K562 (cell line): ENCODE results near the gene EPB42. TPM values are rescaled to one million over a fixed set of nuclear protein-coding genes. Genes with fewer than 3 reads are reported as not detected.

Source experiments
- BMI1 ChIP-seq: fragments of 150-350 bp; IDR thresholded peaks from 2 replicates; pipeline ENCODE4 v1.6.1; 2014; ENCODE audit warnings: low read length
- CHD2 ChIP-seq: IDR thresholded peaks from 2 replicates; pipeline ENCODE4 v1.6.1; 2011; ENCODE audit warnings: low read depth, low read length
- ESRRA ChIP-seq: fragments of 450-650 bp; IDR thresholded peaks from 2 replicates; pipeline ENCODE4 v1.6.1; 2014; ENCODE audit warnings: low read depth, mild to moderate bottlenecking, moderate library complexity, borderline replicate concordance
- FOXJ3 ChIP-seq: sonication (generic); formaldehyde crosslinking; IDR thresholded peaks from 2 replicates; pipeline ENCODE4 v1.4.0; 2020; ENCODE audit warnings: mild to moderate bottlenecking, missing genetic modification reagents
- FUS ChIP-seq: fragments of 200-400 bp; formaldehyde crosslinking; optimal IDR thresholded peaks from 2 replicates; pipeline ENCODE3; 2017; ENCODE audit warnings: low read depth, low read length
- HNRNPL ChIP-seq: fragments of 200-400 bp; formaldehyde crosslinking; IDR thresholded peaks from 2 replicates; pipeline ENCODE4 v1.6.1; 2017; ENCODE audit warnings: low read depth, mild to moderate bottlenecking, low read length
- HNRNPLL ChIP-seq: fragments of 200-400 bp; formaldehyde crosslinking; IDR thresholded peaks from 2 replicates; pipeline ENCODE4 v1.6.1; 2017; ENCODE audit warnings: low read length, low read depth, mild to moderate bottlenecking; ENCODE audit not compliant: poor library complexity, severe bottlenecking
- JUN ChIP-seq, 2 experiments: sonication (generic) in 1 of 2; formaldehyde crosslinking in 1 of 2; IDR thresholded peaks; 2 replicates each; pipeline versions ENCODE4 v1.6.1 to v1.8.0; 2012 to 2022; ENCODE audit warnings: borderline replicate concordance in 2 of 2, mild to moderate bottlenecking in 2 of 2, improper control_type of control experiment in 1 of 2, low read depth in 1 of 2, low read length in 1 of 2, missing genetic modification reagents in 1 of 2
- LCOR ChIP-seq: sonication (generic); formaldehyde crosslinking; IDR thresholded peaks from 2 replicates; pipeline ENCODE4 v1.8.0; 2022; ENCODE audit warnings: mild to moderate bottlenecking, missing genetic modification reagents
- MEIS2 ChIP-seq: fragments of 450-650 bp; IDR thresholded peaks from 2 replicates; pipeline ENCODE4 v1.6.1; 2014; ENCODE audit warnings: mild to moderate bottlenecking; ENCODE audit not compliant: partially characterized antibody
- MTA1 ChIP-seq: fragments of 450-650 bp; IDR thresholded peaks from 2 replicates; pipeline ENCODE4 v1.6.1; 2017; ENCODE audit warnings: borderline replicate concordance
- NKRF ChIP-seq: fragments of 450-650 bp; IDR thresholded peaks from 2 replicates; pipeline ENCODE4 v1.6.1; 2016; ENCODE audit warnings: borderline replicate concordance
- PBX2 ChIP-seq, 2 experiments: IDR thresholded peaks in 1 of 2; conservative IDR thresholded peaks in 1 of 2; 2 replicates each; pipeline ENCODE4 v1.6.1; 2016; ENCODE audit warnings: low read depth in 2 of 2, mild to moderate bottlenecking in 1 of 2, missing compliant biosample characterization in 1 of 2, missing genetic modification characterization in 1 of 2, moderate library complexity in 1 of 2
- RFX1 ChIP-seq: fragments of 450-650 bp; IDR thresholded peaks from 2 replicates; pipeline ENCODE4 v1.6.1; 2016; ENCODE audit warnings: mild to moderate bottlenecking, moderate library complexity
- SMAD4 ChIP-seq: fragments of 250-450 bp; sonication (Bioruptor Pico); conservative IDR thresholded peaks from 2 replicates; pipeline ENCODE4 v1.8.0; 2021; ENCODE audit warnings: inconsistent platforms, mild to moderate bottlenecking, moderate library complexity
- SMARCA4 ChIP-seq: fragments of 450-650 bp; IDR thresholded peaks from 2 replicates; pipeline ENCODE4 v1.6.1; 2016
- SNAPC5 ChIP-seq: fragments of 250-450 bp; sonication (Bioruptor Pico); IDR thresholded peaks from 2 replicates; pipeline ENCODE4 v1.8.0; 2021; ENCODE audit warnings: moderate library complexity, mild to moderate bottlenecking, inconsistent platforms
- ZEB2 ChIP-seq: fragments of 450-650 bp; IDR thresholded peaks from 2 replicates; pipeline ENCODE4 v1.6.1; 2016
- polyA plus RNA-seq, 8 experiments: library from polyadenylated mRNA; depleted of rRNA in 4 of 8; stranded (reverse) in 5 of 8; unstranded in 3 of 8; fragments of >200 nt; fragmentation: Nextera tagmentation in 2 of 8; fragmentation: Illumina TruSeq in 1 of 8; extraction: Ambion mirVana in 2 of 8; extraction: Trizol in 1 of 8; gene quantifications; 2 replicates each; pipeline versions ENCODE4 v1.2.1 to v1.2.3, GENCODE V29; 2011 to 2014; ENCODE audit warnings: inconsistent platforms in 1 of 8, missing spikeins in 1 of 8
- total RNA-seq, 7 experiments: library from RNA; depleted of rRNA in 6 of 7; stranded (reverse); fragments of >200 nt in 6 of 7; fragmentation: Illumina TruSeq in 2 of 7; extraction: Trizol in 2 of 7; gene quantifications; 2 replicates each; pipeline versions ENCODE4 v1.2.1 to v1.2.3, GENCODE V29; 2011 to 2021; ENCODE audit warnings: low replicate concordance in 1 of 7
- TF ChIP-seq, protein P1 (sequence below): sonication (generic); formaldehyde crosslinking; IDR thresholded peaks from 2 replicates; pipeline ENCODE4 v1.8.1; 2023; ENCODE audit warnings: mild to moderate bottlenecking, missing genetic modification reagents
- TF ChIP-seq, protein P2 (sequence below): sonication (generic); formaldehyde crosslinking; IDR thresholded peaks from 2 replicates; pipeline ENCODE4 v1.8.0; 2022; ENCODE audit warnings: mild to moderate bottlenecking, missing genetic modification reagents

Gene EPB42
- total and polyA plus RNA-seq, 9 of the 15 experiments (the other 6 are each of a cell fraction or from before 2014, with no cell fraction given) = 0.38 to 2.3 (median 1.4) TPM

DNA sequence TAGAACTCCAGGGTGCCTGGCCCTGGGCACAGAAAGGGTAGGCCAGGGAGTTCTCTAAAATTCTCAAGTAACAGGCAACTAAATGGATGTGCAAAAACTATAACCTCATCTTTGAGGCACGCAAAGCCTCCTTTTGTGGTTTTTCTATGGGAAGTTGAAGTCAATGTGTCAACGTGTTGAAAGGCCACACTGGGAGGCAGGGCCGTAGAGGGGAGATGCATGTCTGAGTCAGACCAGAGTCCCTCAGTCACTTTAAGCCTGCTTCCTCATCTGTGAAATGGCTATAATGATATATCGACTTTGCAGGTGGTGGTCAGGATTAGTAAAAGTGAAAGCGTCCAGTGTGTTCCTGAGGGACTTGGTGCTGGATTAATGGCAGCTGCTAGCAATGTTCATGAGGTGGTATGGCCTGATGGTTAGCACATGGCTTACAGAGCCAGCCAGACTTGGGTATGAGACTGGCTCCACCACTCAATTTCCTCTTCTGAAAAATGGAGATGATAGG lies 28.9 kb upstream of the EPB42 start (continued):
- TF ChIP-seq, protein P1, sequence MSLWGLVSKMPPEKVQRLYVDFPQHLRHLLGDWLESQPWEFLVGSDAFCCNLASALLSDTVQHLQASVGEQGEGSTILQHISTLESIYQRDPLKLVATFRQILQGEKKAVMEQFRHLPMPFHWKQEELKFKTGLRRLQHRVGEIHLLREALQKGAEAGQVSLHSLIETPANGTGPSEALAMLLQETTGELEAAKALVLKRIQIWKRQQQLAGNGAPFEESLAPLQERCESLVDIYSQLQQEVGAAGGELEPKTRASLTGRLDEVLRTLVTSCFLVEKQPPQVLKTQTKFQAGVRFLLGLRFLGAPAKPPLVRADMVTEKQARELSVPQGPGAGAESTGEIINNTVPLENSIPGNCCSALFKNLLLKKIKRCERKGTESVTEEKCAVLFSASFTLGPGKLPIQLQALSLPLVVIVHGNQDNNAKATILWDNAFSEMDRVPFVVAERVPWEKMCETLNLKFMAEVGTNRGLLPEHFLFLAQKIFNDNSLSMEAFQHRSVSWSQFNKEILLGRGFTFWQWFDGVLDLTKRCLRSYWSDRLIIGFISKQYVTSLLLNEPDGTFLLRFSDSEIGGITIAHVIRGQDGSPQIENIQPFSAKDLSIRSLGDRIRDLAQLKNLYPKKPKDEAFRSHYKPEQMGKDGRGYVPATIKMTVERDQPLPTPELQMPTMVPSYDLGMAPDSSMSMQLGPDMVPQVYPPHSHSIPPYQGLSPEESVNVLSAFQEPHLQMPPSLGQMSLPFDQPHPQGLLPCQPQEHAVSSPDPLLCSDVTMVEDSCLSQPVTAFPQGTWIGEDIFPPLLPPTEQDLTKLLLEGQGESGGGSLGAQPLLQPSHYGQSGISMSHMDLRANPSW = no peak
- TF ChIP-seq, protein P2, sequence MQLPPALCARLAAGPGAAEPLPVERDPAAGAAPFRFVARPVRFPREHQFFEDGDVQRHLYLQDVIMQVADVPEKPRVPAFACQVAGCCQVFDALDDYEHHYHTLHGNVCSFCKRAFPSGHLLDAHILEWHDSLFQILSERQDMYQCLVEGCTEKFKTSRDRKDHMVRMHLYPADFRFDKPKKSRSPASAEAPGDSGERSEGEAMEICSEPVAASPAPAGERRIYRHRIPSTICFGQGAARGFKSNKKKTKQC (CRISPR knock-in tag) = no peak
- no peak for TF ChIP-seq RFX1
- no peak for TF ChIP-seq BMI1
- no peak for TF ChIP-seq CHD2
- TF ChIP-seq MTA1 = no peak
- TF ChIP-seq JUN (IDR thresholded peaks at IDR 0.05; ENCODE audit: borderline replicate concordance, low read depth, low read length) = peak; percentile 4; the same call in 1 of the 2 replicates
- no peak for TF ChIP-seq JUN (CRISPR knock-in tag; IDR thresholded peaks at IDR 0.05; ENCODE audit: borderline replicate concordance)
- TF ChIP-seq SMARCA4 = 0 out of 2 replicates have a peak, but pooled peaks have one; percentile 18
- 0 out of 2 replicates have a peak, but pooled peaks have one; percentile 29 for TF ChIP-seq SMAD4 (CRISPR knock-in tag)
- TF ChIP-seq FUS = no peak
- 0 out of 2 replicates have a peak, but pooled peaks have one; percentile 33 for TF ChIP-seq LCOR
- no peak for TF ChIP-seq HNRNPL
- no peak for TF ChIP-seq ZEB2
- no peak for TF ChIP-seq HNRNPLL
- no peak for TF ChIP-seq ESRRA
- TF ChIP-seq FOXJ3 (CRISPR knock-in tag) = no peak
- TF ChIP-seq MEIS2 = peak; percentile 70
- no peak for TF ChIP-seq NKRF
- TF ChIP-seq SNAPC5 (CRISPR knock-in tag) = no peak
- TF ChIP-seq PBX2 (CRISPR knock-in tag; IDR thresholded peaks at IDR 0.05; ENCODE audit: low read depth) = no peak
- peak; percentile 43 for TF ChIP-seq PBX2 (tag; conservative IDR thresholded peaks at IDR 0.05; ENCODE audit: low read depth)
